Eye (tissue), 1 donor: ENCODE data around the gene COG5.
"Not testable (repeated sequence)": the region's sequence is repeated elsewhere in the genome, so short reads cannot be mapped to it uniquely, and the experiment has no call there.

Source experiments
- DNase-seq: peaks from one replicate; pipeline ENCODE4 v3.0.0-alpha.2; 2015

The COG5 gene

GRCh38 chr7:107172276-107173032 lies 391.3 kb downstream of the COG5 start:
- no peak for DNase-seq

GRCh38 chr7:107171496-107171895 lies 392.2 kb downstream of the COG5 start:
- no peak for DNase-seq

- DNase-seq = no peak
Observed at GRCh38 chr7:107170051-107170915, 393.4 kb downstream of the COG5 start.

GRCh38 chr7:107169120-107170050 lies 394.3 kb downstream of the COG5 start:
- DNase-seq = peak; percentile 98

GRCh38 chr7:107168233-107169119 lies 395.2 kb downstream of the COG5 start, which contains the start of gene HBP1:
Gene HBP1 (plus strand): TSS chr7:107169003. CDS start chr7:107179894, 10,891 bp downstream.
- peak; percentile 100 for DNase-seq

GRCh38 chr7:107167483-107168232 lies 396.1 kb downstream of the COG5 start:
- peak; percentile 91 for DNase-seq

- peak; percentile 48 for DNase-seq
Observed at GRCh38 chr7:107166736-107167426, 396.8 kb downstream of the COG5 start.

GRCh38 chr7:107165341-107165740 lies 398.4 kb downstream of the COG5 start:
- DNase-seq = no peak

GRCh38 chr7:107164092-107164491 lies 399.6 kb downstream of the COG5 start:
- DNase-seq = no peak

GRCh38 chr7:107162475-107162874 lies 401.2 kb downstream of the COG5 start:
- DNase-seq = no peak

- DNase-seq = no peak
Observed at GRCh38 chr7:107161415-107161814, 402.3 kb downstream of the COG5 start.

- no peak for DNase-seq
Observed at GRCh38 chr7:107160389-107160788, 403.3 kb downstream of the COG5 start.

GRCh38 chr7:107158028-107158427 lies 405.7 kb downstream of the COG5 start:
- no peak for DNase-seq

- DNase-seq = no peak
Observed at GRCh38 chr7:107157091-107157490, 406.6 kb downstream of the COG5 start.

GRCh38 chr7:107155726-107156125 lies 408.0 kb downstream of the COG5 start:
- not testable (repeated sequence) for DNase-seq

GRCh38 chr7:107154826-107155225 lies 408.9 kb downstream of the COG5 start:
- DNase-seq = no peak

GRCh38 chr7:107152011-107152410 lies 411.7 kb downstream of the COG5 start:
- no peak for DNase-seq
